ENCODE results near the gene UACA. TPM values are rescaled to one million over a fixed set of nuclear protein-coding genes. Genes with fewer than 3 reads are reported as not detected.

The UACA gene
- total RNA-seq, 1 experiment from 2014 or later = 59.9 TPM

GRCh38 chr15:70633991-70634390 is 129.4 kb downstream of the UACA start:
- POLR2A ChIA-PET (ENCODE audit: unreplicated experiment) = interaction anchor here (0.7 kb wide), 1 partner anchor 150 kb away, joined by 3 read pairs; no protein-coding TSS in a partner anchor
- CTCF ChIA-PET = no interaction called here
- no peak overlapping the region for H3K4me3 ChIP-seq
- no peak overlapping the region for H3K4me2 ChIP-seq
- no peaks in the 10 kb centered on the region for H3K27me3 ChIP-seq (ENCODE audit: insufficient read depth, low read depth)
- H4K20me1 ChIP-seq (ENCODE audit: insufficient read depth) = no peaks in the 10 kb centered on the region
- H3F3A ChIP-seq (ENCODE audit: insufficient read depth, low read depth) = no peaks in the 10 kb centered on the region
- H3K4me1 ChIP-seq (replicated peaks; ENCODE audit: insufficient read depth) = peaks cover 5% of the 10 kb centered on the region; the same call in 1 of the 2 replicates
- no peak for TF ChIP-seq EZH2 (IDR thresholded peaks at IDR 0.05; ENCODE audit: low read depth)
- no peak for TF ChIP-seq CTCF (conservative IDR thresholded peaks at IDR 0.05)
- H3K9me2 ChIP-seq (ENCODE audit: insufficient read depth) = no peaks in the 10 kb centered on the region
- no peak for DNase-seq
- H3K79me2 ChIP-seq (ENCODE audit: low read depth) = no peaks in the 10 kb centered on the region
- intact Hi-C loops (cut with micrococcal nuclease; ENCODE audit: unreplicated experiment) = no loop called here
- no peak overlapping the region for H3K27ac ChIP-seq
- H3K9me3 ChIP-seq (ENCODE audit: insufficient read depth, low read depth) = no peaks in the 10 kb centered on the region
- no TSS peak for BruUV-seq (replicated peaks)
- H2AFZ ChIP-seq = no peak overlapping the region
- no peaks in the 10 kb centered on the region for H3K36me3 ChIP-seq (ENCODE audit: low read depth)

GRCh38 chr15:70633103-70633831 is 130.1 kb downstream of the UACA start:
- H3K9me2 ChIP-seq (ENCODE audit: insufficient read depth) = no peaks in the 10 kb centered on the region
- no peaks in the 10 kb centered on the region for H3K9me3 ChIP-seq (ENCODE audit: insufficient read depth, low read depth)
- TF ChIP-seq EZH2 (IDR thresholded peaks at IDR 0.05; ENCODE audit: low read depth) = no peak
- TF ChIP-seq CTCF (conservative IDR thresholded peaks at IDR 0.05) = no peak
- no peak overlapping the region for H3K4me2 ChIP-seq
- BruUV-seq (replicated peaks) = no TSS peak
- H3K27ac ChIP-seq = no peak overlapping the region
- no peaks in the 10 kb centered on the region for H3K36me3 ChIP-seq (ENCODE audit: low read depth)
- no peaks in the 10 kb centered on the region for H3K79me2 ChIP-seq (ENCODE audit: low read depth)
- no peaks in the 10 kb centered on the region for H3K27me3 ChIP-seq (ENCODE audit: insufficient read depth, low read depth)
- no peaks in the 10 kb centered on the region for H3F3A ChIP-seq (ENCODE audit: insufficient read depth, low read depth)
- ChIA-PET POLR2A (ENCODE audit: unreplicated experiment) (interaction anchor here (0.6 to 0.7 kb wide), 2 partner anchors 1472 to 1876 kb away, joined by 3 to 6 read pairs; no protein-coding TSS in a partner anchor), CTCF (no interaction called here)
- intact Hi-C loops (cut with micrococcal nuclease; ENCODE audit: unreplicated experiment) = no loop called here
- H3K4me1 ChIP-seq (replicated peaks; ENCODE audit: insufficient read depth) = peaks cover 5% of the 10 kb centered on the region; the same call in 1 of the 2 replicates
- H3K4me3 ChIP-seq = no peak overlapping the region
- peak in 1 of 2 experiments; percentile 37 for DNase-seq
- no peak overlapping the region for H2AFZ ChIP-seq
- H4K20me1 ChIP-seq (ENCODE audit: insufficient read depth) = no peaks in the 10 kb centered on the region

DNA sequence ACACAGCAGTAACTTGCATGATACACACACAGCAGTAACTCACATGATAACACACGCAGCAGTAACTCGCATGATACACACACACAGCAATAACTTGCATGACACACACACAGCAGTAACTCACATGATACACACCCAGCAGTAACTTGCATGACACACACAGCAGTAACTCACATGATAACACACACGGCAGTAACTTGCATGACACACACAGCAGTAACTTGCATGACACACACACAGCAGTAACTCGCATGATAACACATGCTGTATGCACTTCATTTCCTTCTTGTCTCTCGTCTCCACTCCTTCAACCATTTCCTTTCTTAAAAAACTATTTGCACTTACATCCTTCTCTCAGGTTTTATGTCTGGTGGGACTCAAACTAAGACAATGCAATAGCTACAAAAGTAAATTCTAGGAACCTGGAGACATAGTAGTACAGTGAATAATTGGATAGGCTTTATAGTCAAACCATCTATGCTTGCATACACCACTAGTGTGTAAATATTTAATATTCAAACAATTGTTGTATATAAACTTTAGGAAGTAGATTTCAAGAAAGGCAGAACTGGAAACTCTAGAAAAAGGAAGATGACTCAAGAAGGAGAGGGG is 130.8 kb downstream of the UACA start:
- H3K9me3 ChIP-seq (ENCODE audit: insufficient read depth, low read depth) = no peaks in the 10 kb centered on the region

More for the DNA sequence above, 130.8 kb downstream of the UACA start:
- no peaks in the 10 kb centered on the region for H3K9me2 ChIP-seq (ENCODE audit: insufficient read depth)
- no peaks in the 10 kb centered on the region for H3K79me2 ChIP-seq (ENCODE audit: low read depth)
- no peak for DNase-seq
- H3K4me2 ChIP-seq = no peak overlapping the region
- no peak overlapping the region for H2AFZ ChIP-seq
- intact Hi-C loops (cut with micrococcal nuclease; ENCODE audit: unreplicated experiment) = no loop called here
- no peaks in the 10 kb centered on the region for H3K36me3 ChIP-seq (ENCODE audit: low read depth)
- TF ChIP-seq EZH2 (IDR thresholded peaks at IDR 0.05; ENCODE audit: low read depth) = no peak
- no peak for TF ChIP-seq CTCF (conservative IDR thresholded peaks at IDR 0.05)
- H3K4me3 ChIP-seq = no peak overlapping the region
- POLR2A ChIA-PET (ENCODE audit: unreplicated experiment) = interaction anchor here (0.6 to 0.7 kb wide), 2 partner anchors 1471 to 1875 kb away, joined by 3 to 6 read pairs; no protein-coding TSS in a partner anchor
- peaks cover 5% of the 10 kb centered on the region; the same call in 1 of the 2 replicates for H3K4me1 ChIP-seq (replicated peaks; ENCODE audit: insufficient read depth)
- no peaks in the 10 kb centered on the region for H4K20me1 ChIP-seq (ENCODE audit: insufficient read depth)
- CTCF ChIA-PET = no interaction called here
- no peaks in the 10 kb centered on the region for H3K27me3 ChIP-seq (ENCODE audit: insufficient read depth, low read depth)
- H3K27ac ChIP-seq = no peak overlapping the region
- no peaks in the 10 kb centered on the region for H3F3A ChIP-seq (ENCODE audit: insufficient read depth, low read depth)
- no TSS peak for BruUV-seq (replicated peaks)

All from PC-9 (cell line).